Mucosa of gallbladder (tissue), 1 donor: ENCODE measurements around the gene EGR2. TPM values are rescaled to one million over a fixed set of nuclear protein-coding genes. Genes with fewer than 3 reads are reported as not detected.
A peak's percentile ranks its signal among the peaks of the same experiment; 100 is the strongest.

Source experiments
- DNase-seq: peaks from one replicate; pipeline ENCODE4 v3.0.0-alpha.2; 2020; ENCODE audit warnings: low spot score
- total RNA-seq: library from RNA; stranded (reverse); gene quantifications from one replicate; pipeline ENCODE4 v1.2.1, GENCODE V29; 2021
- donor health status: DM: no; HTN: no; CAD: no.

EGR2 gene
- total RNA-seq, 1 donor from 2014 or later, result 19.3 TPM

DNA sequence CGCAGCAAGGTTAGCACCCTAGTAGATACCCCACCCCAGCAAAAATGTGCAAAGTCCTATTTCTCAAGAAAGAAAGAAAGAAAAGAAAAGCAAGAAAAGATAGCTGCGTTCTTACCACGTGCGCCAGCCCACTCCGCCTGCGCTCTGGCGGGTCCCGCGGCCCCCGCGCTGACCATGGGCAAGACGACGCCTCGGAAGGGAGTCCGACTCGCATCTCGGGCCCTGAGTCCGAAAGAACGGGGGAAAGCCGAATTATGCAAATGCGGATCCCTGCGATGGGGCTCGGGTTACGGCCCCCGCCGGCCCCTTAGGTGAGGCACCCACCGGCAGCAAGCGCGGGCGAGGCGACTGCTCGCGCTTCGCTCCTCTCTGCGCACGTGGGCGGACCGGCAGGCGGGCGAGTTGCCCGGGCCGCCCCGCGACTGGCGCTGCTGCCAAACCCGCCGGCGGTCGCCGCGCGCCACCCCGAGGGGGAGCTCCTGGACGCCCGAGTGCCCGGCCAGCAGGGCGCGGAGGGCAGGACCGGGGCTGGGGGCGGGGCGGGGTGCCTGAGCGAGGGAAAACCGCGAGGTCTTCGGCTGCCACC is 2.4 kb upstream of the EGR2 start:
- DNase-seq, result no peak

GRCh38 chr10:62817766-62818425 is 1.7 kb upstream of the EGR2 start:
- peak; percentile 69 for DNase-seq

DNA sequence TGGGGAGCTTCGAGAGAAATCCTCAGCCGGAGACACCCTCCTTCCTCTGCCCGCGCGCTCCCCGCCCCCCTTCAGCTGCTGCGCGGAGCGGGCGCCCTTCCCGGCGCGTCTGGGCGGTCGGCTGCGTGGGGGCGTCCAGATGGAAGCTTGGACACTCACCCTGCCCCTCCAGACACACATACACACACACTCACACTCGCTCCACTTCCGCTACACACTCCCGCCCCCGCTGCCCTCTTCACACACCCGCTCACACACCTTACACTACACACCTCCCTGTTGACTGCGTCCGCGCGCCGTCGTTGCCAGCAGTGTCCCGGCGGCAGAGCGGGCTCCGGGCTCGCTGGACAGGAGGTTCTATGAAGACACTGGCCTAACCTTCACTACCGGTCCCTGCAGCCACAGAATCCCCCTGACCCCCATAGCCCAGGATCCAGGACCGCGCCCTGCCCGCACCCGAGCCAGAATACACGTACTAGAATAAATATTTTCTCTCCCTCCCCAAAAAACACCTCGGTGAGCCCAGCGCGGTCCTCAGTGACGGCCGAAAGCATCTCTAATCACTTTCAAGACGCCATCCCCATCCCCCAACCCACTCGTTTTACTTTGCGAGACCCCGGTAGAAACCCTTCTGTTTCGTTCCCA is 1.1 kb upstream of the EGR2 start:
- no peak for DNase-seq

GRCh38 chr10:62816076-62816330 is 163 bp downstream of the EGR2 start:
- DNase-seq, result no peak

- no peak for DNase-seq
Measured at GRCh38 chr10:62815381-62816075, 638 bp downstream of the EGR2 start.

DNA sequence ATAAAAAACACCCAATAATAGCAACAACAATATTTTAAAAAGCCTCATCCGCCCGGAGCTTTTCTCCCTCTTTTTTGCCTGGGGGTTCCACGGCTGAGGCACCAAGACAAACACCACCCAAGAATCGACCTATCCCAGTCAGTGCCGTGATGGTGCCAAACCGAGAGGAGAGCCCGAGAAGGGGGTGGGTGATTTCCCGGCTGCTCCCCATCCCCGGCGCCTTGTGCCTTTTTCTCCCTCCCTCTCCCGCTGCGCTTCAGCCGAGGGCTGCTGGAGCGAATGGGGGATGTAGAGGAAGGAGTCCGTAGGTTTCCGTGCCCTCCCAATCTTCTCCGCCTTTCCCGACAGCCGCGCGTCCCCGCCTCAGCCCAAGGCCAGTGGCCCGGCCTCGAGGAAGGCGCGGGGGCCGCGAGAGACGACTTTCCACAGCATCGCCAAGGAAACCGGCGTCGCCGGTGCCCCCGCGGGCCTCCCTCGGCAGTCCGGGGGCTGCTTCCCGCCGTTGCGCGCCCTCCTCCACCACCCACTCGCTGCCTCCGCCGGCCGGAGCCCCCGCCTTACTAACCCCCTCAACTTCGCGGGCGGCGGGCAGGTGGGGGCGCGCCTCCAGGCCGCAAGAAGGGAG is 1.3 kb downstream of the EGR2 start:
- DNase-seq, result no peak

DNA sequence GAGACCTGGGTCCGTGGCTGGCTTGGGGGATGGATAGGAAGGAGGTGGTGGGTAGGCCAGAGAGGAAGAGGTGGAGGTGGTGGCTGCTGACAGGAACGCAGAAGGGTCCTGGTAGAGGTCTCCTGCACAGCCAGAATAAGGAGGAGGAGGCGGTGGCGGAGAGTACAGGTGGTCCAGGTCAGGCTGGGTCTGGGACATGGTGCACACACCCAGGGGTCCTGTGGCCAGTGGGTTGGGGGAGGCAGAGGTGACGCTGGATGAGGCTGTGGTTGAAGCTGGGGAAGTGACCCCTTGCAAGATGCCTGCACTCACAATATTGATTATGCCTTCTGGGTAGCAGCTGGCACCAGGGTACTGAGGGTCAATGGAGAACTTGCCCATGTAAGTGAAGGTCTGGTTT is 2.2 kb downstream of the EGR2 start:
- no peak for DNase-seq

DNA sequence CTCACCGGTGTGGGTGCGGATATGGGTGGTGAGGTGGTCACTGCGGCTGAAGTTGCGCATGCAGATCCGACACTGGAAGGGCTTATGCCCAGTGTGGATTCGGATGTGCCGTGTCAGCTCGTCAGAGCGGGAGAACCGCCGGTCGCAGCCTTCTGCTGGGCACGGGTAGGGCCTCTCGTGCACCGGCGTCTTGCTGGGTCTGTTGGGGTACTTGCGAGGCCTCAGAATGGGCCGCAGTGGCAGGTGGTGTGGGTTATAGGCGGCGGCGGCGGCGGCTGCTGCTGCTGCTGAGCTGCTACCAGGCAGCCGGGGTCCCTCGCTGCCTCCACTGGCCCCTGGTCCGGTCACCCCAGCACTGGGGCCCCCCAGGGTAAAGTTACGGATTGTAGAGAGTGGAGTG is 2.7 kb downstream of the EGR2 start:
- DNase-seq, result no peak

GRCh38 chr10:62812672-62813439 is 3.3 kb downstream of the EGR2 start:
- DNase-seq, result no peak

DNA sequence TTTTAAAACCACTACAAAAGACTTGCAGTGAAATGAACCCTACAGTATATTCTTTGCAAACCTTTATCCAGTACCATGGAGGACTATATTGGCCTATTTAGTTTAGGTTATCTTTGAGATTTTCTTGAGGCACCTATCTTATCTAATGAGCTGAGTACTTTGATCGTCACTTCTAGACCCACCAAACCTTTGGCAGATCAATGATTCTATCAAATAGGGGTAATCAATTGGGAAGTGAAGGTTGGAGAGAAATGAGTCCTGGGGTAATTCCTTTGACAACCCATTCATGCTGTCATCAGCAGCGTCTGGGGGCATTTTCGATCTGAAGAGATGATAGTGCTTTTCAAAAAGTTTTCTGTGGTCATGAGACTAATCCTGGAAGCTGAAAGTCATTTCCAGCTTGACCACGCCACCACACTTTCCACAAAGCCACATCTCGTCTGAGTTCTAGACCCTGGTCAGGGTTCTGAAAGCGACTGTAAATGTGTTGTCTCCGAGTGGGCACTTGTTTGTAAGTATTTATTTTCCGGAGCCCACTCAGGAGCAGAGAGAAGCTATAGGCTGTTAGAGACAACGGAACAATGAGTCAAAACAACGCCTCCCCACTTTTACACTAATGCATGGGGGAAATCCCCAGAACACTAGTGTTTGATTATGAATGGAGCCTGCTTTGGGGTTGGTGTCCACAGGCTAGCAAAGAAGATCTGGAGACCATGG is 4.8 kb downstream of the EGR2 start:
- no peak for DNase-seq

DNA sequence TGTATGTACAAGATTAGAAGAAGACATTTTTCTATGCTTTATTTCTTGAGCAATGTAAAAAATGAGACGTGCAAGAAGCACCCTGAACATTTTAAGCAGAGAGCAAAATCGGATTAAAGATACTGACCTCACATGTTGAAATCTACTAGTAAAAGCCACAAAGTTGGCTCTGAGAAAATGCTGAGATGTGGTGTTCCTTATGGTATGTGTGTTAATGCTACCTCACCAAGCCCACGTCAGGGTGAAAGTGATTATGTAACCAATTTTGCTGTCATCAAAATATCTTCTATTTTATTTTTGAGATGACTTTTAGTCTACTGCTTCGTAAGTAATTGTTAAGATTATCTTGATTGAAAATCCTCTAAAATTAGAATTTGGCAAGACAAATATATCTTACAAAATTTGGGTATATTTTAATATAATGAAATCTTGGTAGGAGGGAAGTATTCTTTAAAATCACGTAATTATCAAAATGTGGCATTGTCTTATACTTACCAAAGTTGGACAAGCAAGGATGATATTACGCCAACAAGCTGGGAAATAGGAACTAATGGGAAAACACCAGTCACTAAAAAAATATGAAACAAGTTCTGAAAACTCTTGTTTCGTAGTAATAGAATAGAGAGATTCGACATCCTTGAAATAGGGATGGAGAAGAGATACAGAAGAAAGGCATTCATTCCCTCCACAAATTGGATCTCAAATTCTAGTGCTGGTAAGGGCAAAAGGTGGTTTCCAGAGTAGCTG is 5.8 kb downstream of the EGR2 start:
- DNase-seq, result no peak

GRCh38 chr10:62806251-62806650 is 9.9 kb downstream of the EGR2 start:
- no peak for DNase-seq

GRCh38 chr10:62805231-62806099 is 10.7 kb downstream of the EGR2 start:
- no peak for DNase-seq

DNA sequence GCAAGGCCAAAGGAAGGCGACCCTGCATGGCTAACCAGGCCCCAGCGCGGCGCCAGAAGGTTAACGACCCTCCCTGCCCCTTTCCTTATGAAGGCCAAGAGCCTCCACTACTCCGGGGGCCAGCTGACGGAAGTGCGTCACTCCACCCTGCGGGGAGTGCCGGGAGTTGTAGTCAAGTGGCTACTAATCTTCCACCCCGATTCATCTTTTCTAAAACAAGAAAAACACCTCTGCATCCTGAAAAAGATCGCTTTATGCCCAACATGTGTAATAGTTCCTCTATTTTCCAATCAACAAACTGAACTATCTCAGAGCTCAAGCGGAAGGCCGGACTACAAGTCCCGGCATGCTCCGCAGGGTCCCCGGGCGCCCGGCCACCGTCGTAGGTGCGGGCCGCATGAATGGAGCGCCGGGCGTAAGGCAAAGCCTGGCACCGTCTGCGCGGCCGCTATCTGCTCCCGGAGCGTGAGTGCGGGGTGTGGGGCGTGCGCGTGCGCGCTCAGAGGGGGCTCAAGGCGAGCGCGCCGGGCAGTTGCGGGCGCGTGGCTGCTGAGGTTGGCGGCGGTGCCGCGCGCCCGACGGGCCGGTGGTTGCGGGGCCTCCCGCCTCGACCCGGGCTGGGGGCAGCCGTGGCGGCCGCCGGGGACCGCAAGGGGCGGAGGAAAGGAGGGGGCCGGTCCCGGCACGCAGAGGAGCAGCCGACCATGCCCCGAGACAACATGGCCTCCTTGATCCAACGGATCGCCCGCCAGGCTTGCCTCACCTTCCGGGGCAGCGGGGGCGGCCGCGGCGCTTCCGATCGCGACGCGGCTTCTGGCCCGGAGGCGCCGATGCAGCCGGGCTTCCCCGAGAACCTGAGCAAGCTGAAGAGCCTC is 11.6 kb downstream of the EGR2 start, which contains the start of gene ADO:
TSS of gene ADO (plus strand) at position 365 of the 875 bp plus-strand sequence. CDS start at position 705, 340 bp downstream.
- peak; percentile 77 for DNase-seq

GRCh38 chr10:62803724-62804355 is 12.3 kb downstream of the EGR2 start:
- no peak for DNase-seq

DNA sequence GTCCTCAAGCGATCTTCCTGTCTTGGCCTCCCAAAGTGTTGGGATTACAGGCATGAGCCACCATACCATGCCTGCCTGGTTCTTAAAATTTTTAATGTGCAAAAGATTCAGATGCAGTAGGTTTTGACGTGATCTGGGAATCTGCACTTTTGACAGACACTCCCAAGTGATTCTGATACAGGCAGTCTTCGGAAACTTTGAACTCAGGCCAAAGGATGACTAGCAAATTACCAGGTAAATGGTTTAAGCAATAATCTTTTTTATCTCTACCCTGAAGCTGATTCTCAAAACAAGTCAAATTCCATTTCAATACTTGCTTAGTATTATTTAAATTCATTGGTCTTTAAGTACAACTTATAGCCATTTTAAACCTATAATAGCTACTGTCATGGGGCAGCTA is 14.3 kb downstream of the EGR2 start:
- DNase-seq, result no peak

- DNase-seq, result no peak
Measured at GRCh38 chr10:62796896-62797295, 19.3 kb downstream of the EGR2 start.

DNA sequence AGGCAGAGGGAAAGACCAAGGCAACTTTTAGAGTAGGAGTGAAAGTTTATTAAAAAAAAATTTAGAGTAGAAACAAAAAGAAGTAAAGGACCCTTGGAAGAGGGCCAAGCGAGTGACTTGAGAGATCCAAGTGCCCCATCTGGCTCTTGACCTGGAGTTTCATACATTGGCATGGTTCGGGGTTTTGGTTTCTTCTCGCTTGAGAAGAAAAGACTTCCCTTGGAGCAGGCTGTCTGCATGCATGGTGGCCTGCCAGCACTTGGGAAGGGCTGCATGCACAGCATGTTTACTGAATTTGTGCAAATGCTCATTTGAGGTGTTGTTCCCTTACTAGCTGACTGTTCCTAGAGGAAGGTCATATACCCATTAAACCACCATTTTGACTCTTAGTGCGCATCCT is 20.4 kb downstream of the EGR2 start:
- DNase-seq, result no peak
